Activated T-cell treated with anti-CD3 and anti-CD28 coated beads, Interleukin-2, amount 50 U/mL, for 4 hours (primary cell): ENCODE measurements around the gene TRIM52. TPM values are rescaled to one million over a fixed set of nuclear protein-coding genes. Genes with fewer than 3 reads are reported as not detected.

Experiments
- ATAC-seq, 2 donors: fragments of 200-7000 bp; cut with Tn5 transposase; one replicate each; pipeline ENCODE4 v1.10.0; 2021
- DNase-seq: peaks from one replicate; pipeline ENCODE4 v3.0.0-alpha.2; 2020
- H3K27me3 Mint-ChIP-seq: one replicate; pipeline ENCODE4 v1.8.0; 2021; ENCODE audit warnings: low read depth, mixed read lengths
- H3K36me3 Mint-ChIP-seq: one replicate; pipeline ENCODE4 v1.8.0; 2022; ENCODE audit warnings: mixed read lengths; ENCODE audit not compliant: insufficient read depth
- H3K4me1 Mint-ChIP-seq: one replicate; pipeline ENCODE4 v1.8.0; 2021; ENCODE audit warnings: low read depth, mixed read lengths
- H3K4me3 Mint-ChIP-seq: one replicate; pipeline ENCODE4 v1.8.0; 2021; ENCODE audit warnings: mild to moderate bottlenecking, moderate library complexity, mixed read lengths
- H3K9me3 Mint-ChIP-seq: one replicate; pipeline ENCODE4 v1.8.0; 2021; ENCODE audit warnings: mixed read lengths
- total RNA-seq, 3 donors: library from RNA; stranded (reverse); gene quantifications; one replicate each; pipeline ENCODE4 v1.2.1, GENCODE V29; 2021

Gene TRIM52
- total RNA-seq, 3 donors from 2014 or later = 11.4 to 12.5 (median 12.0) TPM

DNA sequence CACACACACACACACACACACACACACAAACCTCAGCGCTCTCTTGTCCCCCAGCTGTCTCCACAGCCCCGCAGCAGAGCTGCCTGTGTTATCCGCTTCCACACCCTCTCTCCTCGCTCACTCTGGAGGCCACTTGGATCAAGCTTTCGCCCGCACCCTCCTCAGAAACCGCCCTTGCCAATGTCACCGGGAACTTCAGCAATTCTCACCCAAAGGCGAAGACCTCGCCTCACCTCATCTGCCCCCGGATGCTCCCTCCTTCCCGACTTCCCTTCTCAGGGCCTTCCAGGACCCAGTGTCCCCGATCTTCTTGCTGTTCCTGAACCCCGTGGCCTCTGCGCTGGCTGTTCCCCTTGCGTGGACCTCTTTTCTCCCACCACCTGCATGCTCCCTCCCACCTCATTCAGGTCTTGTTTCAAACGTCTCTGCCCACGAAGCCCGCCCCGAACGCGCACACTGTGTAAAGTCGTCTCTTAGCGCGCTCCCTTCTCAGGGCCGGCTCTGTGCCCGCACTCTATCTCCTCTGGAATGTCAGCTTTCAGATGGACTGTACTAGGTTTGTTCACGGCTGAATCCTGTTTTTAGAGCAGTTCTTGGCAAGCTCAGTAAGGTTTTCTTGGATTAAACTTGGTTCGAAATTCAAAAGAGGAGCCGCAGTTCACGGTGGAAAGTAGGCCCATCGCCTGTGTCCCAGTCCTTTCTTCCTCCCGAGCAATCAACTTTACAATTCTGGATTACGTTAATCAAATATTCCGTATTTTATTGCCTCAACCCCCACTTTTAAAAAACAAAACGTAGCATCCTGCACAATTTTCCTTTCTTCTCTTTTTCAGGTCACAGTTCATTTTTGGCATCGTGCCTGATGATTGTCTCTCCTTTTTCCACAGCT is 54.9 kb downstream of the TRIM52 start:
- H3K4me3 Mint-ChIP-seq = peak overlapping the region; percentile 89
- H3K4me1 Mint-ChIP-seq = peaks cover 28% of the 10 kb centered on the region
- no peak for DNase-seq
- no peak for ATAC-seq
- peaks cover 21% of the 10 kb centered on the region for H3K27me3 Mint-ChIP-seq
- H3K36me3 Mint-ChIP-seq = no peaks in the 10 kb centered on the region
- peaks cover 5% of the 10 kb centered on the region for H3K9me3 Mint-ChIP-seq

Other genes with a start within 250 kb of the TRIM52 start
- gene BTNL9, start 220.9 kb downstream of the TRIM52 start, total RNA-seq = under 1 TPM in 2 of 3 donors, not detected in 1; 0.13 to 0.35 TPM
- not detected for gene OR2V1, start 130.0 kb downstream of the TRIM52 start, total RNA-seq
- gene OR2V2, start 113.6 kb downstream of the TRIM52 start, total RNA-seq = not detected
- gene TRIM7, start 55.9 kb downstream of the TRIM52 start, total RNA-seq = 1 to 10 TPM in 1 of 3 donors, under 1 TPM in 2; 0.18 to 2.1 (median 0.99) TPM
- 10 to 100 TPM; 37.6 to 39.5 (median 38.3) TPM for gene TRIM41, start 37.9 kb downstream of the TRIM52 start, total RNA-seq
- gene RACK1, start 17.2 kb downstream of the TRIM52 start, total RNA-seq = 1,000 to 10,000 TPM; 2,938 to 3,145 (median 2,972) TPM
- not detected for gene OR4F3, start 106.1 kb upstream of the TRIM52 start, total RNA-seq